HL-60 (cell line): ENCODE results near the gene BPHL.

Experiments
- GABPA ChIP-seq: IDR thresholded peaks from 2 replicates; pipeline ENCODE4 v1.6.1; 2012; ENCODE audit warnings: low read depth
- POLR2AphosphoS5 ChIP-seq: IDR thresholded peaks from 2 replicates; pipeline ENCODE4 v1.6.1; 2012; ENCODE audit warnings: low read depth
- SPI1 ChIP-seq: IDR thresholded peaks from 2 replicates; pipeline ENCODE4 v1.6.1; 2012; ENCODE audit warnings: low read depth, mild to moderate bottlenecking, borderline replicate concordance
- TF ChIP-seq, protein P1 (sequence below): IDR thresholded peaks from one replicate; pipeline ENCODE4 v1.5.1; 2011; ENCODE audit warnings: low read length, control low read depth, inconsistent platforms; ENCODE audit not compliant: insufficient read depth
- TF ChIP-seq, protein P2 (sequence below): IDR thresholded peaks from 2 replicates; pipeline ENCODE4 v1.6.1; 2012; ENCODE audit warnings: low read depth; ENCODE audit not compliant: insufficient replicate concordance

DNA sequence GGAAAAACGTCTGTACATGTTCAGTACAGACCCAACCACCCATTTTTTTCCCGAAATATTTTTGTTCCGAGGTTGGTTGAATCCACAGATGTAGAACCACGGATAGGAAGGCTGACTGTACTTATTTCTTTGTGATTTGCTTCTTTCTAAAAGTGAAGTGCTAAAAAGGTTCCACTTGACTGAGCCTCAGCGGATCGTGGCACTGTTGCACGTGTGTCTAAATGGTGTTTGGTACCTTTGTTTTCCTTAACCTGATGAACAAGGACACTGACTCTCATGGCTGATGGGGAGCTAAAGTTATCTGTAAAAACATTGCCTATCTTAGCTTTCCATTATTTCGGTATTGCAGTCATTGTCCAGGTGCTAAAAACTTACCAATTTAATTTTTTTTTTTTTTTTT, 6.2 kb downstream of the BPHL start:
- TF ChIP-seq, protein P1, sequence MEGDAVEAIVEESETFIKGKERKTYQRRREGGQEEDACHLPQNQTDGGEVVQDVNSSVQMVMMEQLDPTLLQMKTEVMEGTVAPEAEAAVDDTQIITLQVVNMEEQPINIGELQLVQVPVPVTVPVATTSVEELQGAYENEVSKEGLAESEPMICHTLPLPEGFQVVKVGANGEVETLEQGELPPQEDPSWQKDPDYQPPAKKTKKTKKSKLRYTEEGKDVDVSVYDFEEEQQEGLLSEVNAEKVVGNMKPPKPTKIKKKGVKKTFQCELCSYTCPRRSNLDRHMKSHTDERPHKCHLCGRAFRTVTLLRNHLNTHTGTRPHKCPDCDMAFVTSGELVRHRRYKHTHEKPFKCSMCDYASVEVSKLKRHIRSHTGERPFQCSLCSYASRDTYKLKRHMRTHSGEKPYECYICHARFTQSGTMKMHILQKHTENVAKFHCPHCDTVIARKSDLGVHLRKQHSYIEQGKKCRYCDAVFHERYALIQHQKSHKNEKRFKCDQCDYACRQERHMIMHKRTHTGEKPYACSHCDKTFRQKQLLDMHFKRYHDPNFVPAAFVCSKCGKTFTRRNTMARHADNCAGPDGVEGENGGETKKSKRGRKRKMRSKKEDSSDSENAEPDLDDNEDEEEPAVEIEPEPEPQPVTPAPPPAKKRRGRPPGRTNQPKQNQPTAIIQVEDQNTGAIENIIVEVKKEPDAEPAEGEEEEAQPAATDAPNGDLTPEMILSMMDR: no peak
- TF ChIP-seq POLR2AphosphoS5 (no peak), GABPA (no peak), SPI1 (no peak)
- TF ChIP-seq, protein P2, sequence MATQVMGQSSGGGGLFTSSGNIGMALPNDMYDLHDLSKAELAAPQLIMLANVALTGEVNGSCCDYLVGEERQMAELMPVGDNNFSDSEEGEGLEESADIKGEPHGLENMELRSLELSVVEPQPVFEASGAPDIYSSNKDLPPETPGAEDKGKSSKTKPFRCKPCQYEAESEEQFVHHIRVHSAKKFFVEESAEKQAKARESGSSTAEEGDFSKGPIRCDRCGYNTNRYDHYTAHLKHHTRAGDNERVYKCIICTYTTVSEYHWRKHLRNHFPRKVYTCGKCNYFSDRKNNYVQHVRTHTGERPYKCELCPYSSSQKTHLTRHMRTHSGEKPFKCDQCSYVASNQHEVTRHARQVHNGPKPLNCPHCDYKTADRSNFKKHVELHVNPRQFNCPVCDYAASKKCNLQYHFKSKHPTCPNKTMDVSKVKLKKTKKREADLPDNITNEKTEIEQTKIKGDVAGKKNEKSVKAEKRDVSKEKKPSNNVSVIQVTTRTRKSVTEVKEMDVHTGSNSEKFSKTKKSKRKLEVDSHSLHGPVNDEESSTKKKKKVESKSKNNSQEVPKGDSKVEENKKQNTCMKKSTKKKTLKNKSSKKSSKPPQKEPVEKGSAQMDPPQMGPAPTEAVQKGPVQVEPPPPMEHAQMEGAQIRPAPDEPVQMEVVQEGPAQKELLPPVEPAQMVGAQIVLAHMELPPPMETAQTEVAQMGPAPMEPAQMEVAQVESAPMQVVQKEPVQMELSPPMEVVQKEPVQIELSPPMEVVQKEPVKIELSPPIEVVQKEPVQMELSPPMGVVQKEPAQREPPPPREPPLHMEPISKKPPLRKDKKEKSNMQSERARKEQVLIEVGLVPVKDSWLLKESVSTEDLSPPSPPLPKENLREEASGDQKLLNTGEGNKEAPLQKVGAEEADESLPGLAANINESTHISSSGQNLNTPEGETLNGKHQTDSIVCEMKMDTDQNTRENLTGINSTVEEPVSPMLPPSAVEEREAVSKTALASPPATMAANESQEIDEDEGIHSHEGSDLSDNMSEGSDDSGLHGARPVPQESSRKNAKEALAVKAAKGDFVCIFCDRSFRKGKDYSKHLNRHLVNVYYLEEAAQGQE: no peak
